HG03342 (cell line): ENCODE results near the gene DNTT.
"Not testable (repeated sequence)": the region's sequence is repeated elsewhere in the genome, so short reads cannot be mapped to it uniquely, and the experiment has no call there.

Source experiments
- ATAC-seq: cut with Tn5 transposase; IDR thresholded peaks from one replicate; pipeline ENCODE4 v1.9.1; 2021; ENCODE audit warnings: mild to moderate bottlenecking, moderate library complexity; ENCODE audit not compliant: unreplicated experiment

The DNTT gene

GRCh38 chr10:96305019-96305418, 785 bp downstream of the DNTT start:
- ATAC-seq, result no peak

GRCh38 chr10:96306516-96306915, 2.3 kb downstream of the DNTT start:
- ATAC-seq, result no peak

GRCh38 chr10:96308854-96309253, 4.6 kb downstream of the DNTT start:
- ATAC-seq, result not testable (repeated sequence)

GRCh38 chr10:96309628-96310320, 5.5 kb downstream of the DNTT start:
- no peak for ATAC-seq

- ATAC-seq, result no peak
Measured at GRCh38 chr10:96310321-96310669, 6.1 kb downstream of the DNTT start.

- ATAC-seq, result no peak
Measured at GRCh38 chr10:96311180-96311715, 7.0 kb downstream of the DNTT start.

GRCh38 chr10:96313344-96313743, 9.1 kb downstream of the DNTT start:
- no peak for ATAC-seq

GRCh38 chr10:96317067-96317833, 13.0 kb downstream of the DNTT start:
- no peak for ATAC-seq

GRCh38 chr10:96319754-96320474, 15.7 kb downstream of the DNTT start:
- ATAC-seq, result no peak

GRCh38 chr10:96321822-96322221, 17.6 kb downstream of the DNTT start:
- ATAC-seq, result no peak

GRCh38 chr10:96322275-96322674, 18.0 kb downstream of the DNTT start:
- no peak for ATAC-seq

- no peak for ATAC-seq
Measured at GRCh38 chr10:96324447-96324846, 20.2 kb downstream of the DNTT start.

GRCh38 chr10:96325719-96326373, 21.6 kb downstream of the DNTT start:
- ATAC-seq, result peak; percentile 97

- no peak for ATAC-seq
Measured at GRCh38 chr10:96327462-96327861, 23.2 kb downstream of the DNTT start.

GRCh38 chr10:96333101-96333500, 28.9 kb downstream of the DNTT start:
- ATAC-seq, result no peak

GRCh38 chr10:96334616-96335526, 30.6 kb downstream of the DNTT start:
- ATAC-seq, result no peak

GRCh38 chr10:96337106-96337505, 32.9 kb downstream of the DNTT start:
- no peak for ATAC-seq

- no peak for ATAC-seq
Measured at GRCh38 chr10:96338279-96338925, 34.2 kb downstream of the DNTT start.

GRCh38 chr10:96339383-96339782, 35.1 kb downstream of the DNTT start:
- no peak for ATAC-seq
